SK-N-SH treated with all-trans-retinoic acid at 6 μM for 48 hours (cell line): ENCODE measurements around the gene ADPRH.

Experiments used
- ATAC-seq: fragments of 200-7000 bp; cut with Tn5 transposase; 3 replicates; pipeline ENCODE4 v1.9.1; 2020; ENCODE audit warnings: mild to moderate bottlenecking, moderate library complexity
- ARNTL ChIP-seq: fragments of 450-650 bp; formaldehyde crosslinking; IDR thresholded peaks from 2 replicates; pipeline ENCODE4 v1.5.0; 2020; ENCODE audit warnings: low read depth, mild to moderate bottlenecking, moderate library complexity, borderline replicate concordance
- BACH2 ChIP-seq: fragments of 250-450 bp; sonication (Bioruptor Pico); IDR thresholded peaks from 2 replicates; pipeline ENCODE4 v1.9.0; 2021; ENCODE audit warnings: mild to moderate bottlenecking, borderline replicate concordance
- CREB5 ChIP-seq: fragments of 250-450 bp; sonication (Bioruptor Pico); IDR thresholded peaks from 2 replicates; pipeline ENCODE4 v1.5.1; 2020; ENCODE audit warnings: low read depth, mild to moderate bottlenecking, moderate library complexity
- CSRNP3 ChIP-seq: fragments of 250-450 bp; sonication (Bioruptor Pico); IDR thresholded peaks from 2 replicates; pipeline ENCODE4 v1.5.1; 2021; ENCODE audit warnings: mild to moderate bottlenecking, moderate library complexity
- ESRRG ChIP-seq: fragments of 250-450 bp; sonication (Bioruptor Pico); IDR thresholded peaks from 2 replicates; pipeline ENCODE4 v1.6.1; 2021; ENCODE audit warnings: mild to moderate bottlenecking
- GLIS3 ChIP-seq: fragments of 250-450 bp; sonication (Bioruptor Pico); IDR thresholded peaks from 2 replicates; pipeline ENCODE4 v1.5.0; 2020; ENCODE audit warnings: mild to moderate bottlenecking, moderate library complexity
- ISL1 ChIP-seq: fragments of 250-450 bp; sonication (Bioruptor Pico); IDR thresholded peaks from 2 replicates; pipeline ENCODE4 v2.1.2; 2022; ENCODE audit warnings: mild to moderate bottlenecking, moderate library complexity
- OSR1 ChIP-seq: fragments of 250-450 bp; sonication (Bioruptor Pico); IDR thresholded peaks from 2 replicates; pipeline ENCODE4 v1.8.0; 2022; ENCODE audit warnings: moderate library complexity, mild to moderate bottlenecking, inconsistent platforms
- PATZ1 ChIP-seq: fragments of 250-450 bp; sonication (Bioruptor Pico); IDR thresholded peaks from 2 replicates; pipeline ENCODE4 v1.8.0; 2020; ENCODE audit warnings: mild to moderate bottlenecking, moderate library complexity, borderline replicate concordance
- POU6F1 ChIP-seq: fragments of 250-450 bp; sonication (Bioruptor Pico); IDR thresholded peaks from 2 replicates; pipeline ENCODE4 v1.8.0; 2021; ENCODE audit warnings: low read depth, mild to moderate bottlenecking, moderate library complexity, borderline replicate concordance
- PPARA ChIP-seq: fragments of 250-450 bp; sonication (Bioruptor Pico); IDR thresholded peaks from 2 replicates; pipeline ENCODE4 v1.5.0; 2020; ENCODE audit warnings: mild to moderate bottlenecking, borderline replicate concordance
- RARB ChIP-seq: fragments of 250-450 bp; sonication (Bioruptor Pico); IDR thresholded peaks from 2 replicates; pipeline ENCODE4 v1.8.0; 2021; ENCODE audit warnings: mild to moderate bottlenecking, moderate library complexity
- SNAI2 ChIP-seq: fragments of 250-450 bp; sonication (Bioruptor Pico); IDR thresholded peaks from 2 replicates; pipeline ENCODE4 v1.5.0; 2020; ENCODE audit warnings: mild to moderate bottlenecking, moderate library complexity
- TCF4 ChIP-seq: fragments of 250-450 bp; sonication (Bioruptor Pico); IDR thresholded peaks from 2 replicates; pipeline ENCODE4 v1.8.0; 2021; ENCODE audit warnings: mild to moderate bottlenecking, moderate library complexity, borderline replicate concordance
- TOX ChIP-seq: fragments of 250-450 bp; sonication (Bioruptor Pico); IDR thresholded peaks from 2 replicates; pipeline ENCODE4 v1.8.0; 2021; ENCODE audit warnings: mild to moderate bottlenecking, moderate library complexity, borderline replicate concordance
- TSHZ2 ChIP-seq: fragments of 250-450 bp; sonication (Bioruptor Pico); IDR thresholded peaks from 2 replicates; pipeline ENCODE4 v1.5.0; 2020; ENCODE audit warnings: mild to moderate bottlenecking, moderate library complexity
- ZC3H10 ChIP-seq: fragments of 250-450 bp; sonication (Bioruptor Pico); IDR thresholded peaks from 2 replicates; pipeline ENCODE4 v1.5.1; 2021; ENCODE audit warnings: mild to moderate bottlenecking, moderate library complexity
- ZFP3 ChIP-seq: fragments of 250-450 bp; sonication (Bioruptor Pico); IDR thresholded peaks from 2 replicates; pipeline ENCODE4 v1.5.0; 2020; ENCODE audit warnings: mild to moderate bottlenecking, moderate library complexity
- ZFP30 ChIP-seq: fragments of 450-650 bp; formaldehyde crosslinking; IDR thresholded peaks from 2 replicates; pipeline ENCODE4 v1.5.0; 2022; ENCODE audit warnings: mild to moderate bottlenecking, moderate library complexity
- ZNF565 ChIP-seq: fragments of 450-650 bp; formaldehyde crosslinking; conservative IDR thresholded peaks from 2 replicates; pipeline ENCODE4 v1.5.0; 2020; ENCODE audit warnings: low read depth, mild to moderate bottlenecking, moderate library complexity
- ZNF70 ChIP-seq: fragments of 450-650 bp; formaldehyde crosslinking; IDR thresholded peaks from 2 replicates; pipeline ENCODE4 v1.5.0; 2020; ENCODE audit warnings: mild to moderate bottlenecking, moderate library complexity
- ZNF8 ChIP-seq: fragments of 450-650 bp; formaldehyde crosslinking; IDR thresholded peaks from 2 replicates; pipeline ENCODE4 v1.5.0; 2020; ENCODE audit warnings: mild to moderate bottlenecking, moderate library complexity

Gene ADPRH

GRCh38 chr3:119609301-119609700, 30.0 kb downstream of the ADPRH start:
- ATAC-seq: no peak
- no peak for TF ChIP-seq PATZ1 (CRISPR knock-in tag)
- no peak for TF ChIP-seq ISL1
- TF ChIP-seq RARB (CRISPR knock-in tag): no peak
- no peak for TF ChIP-seq ZC3H10 (CRISPR knock-in tag)
- TF ChIP-seq CSRNP3 (CRISPR knock-in tag): no peak
- no peak for TF ChIP-seq ESRRG (CRISPR knock-in tag)
- TF ChIP-seq GLIS3 (CRISPR knock-in tag): no peak
- TF ChIP-seq ZNF8: no peak
- no peak for TF ChIP-seq TSHZ2 (CRISPR knock-in tag)
- no peak for TF ChIP-seq ZNF565 (CRISPR knock-in tag)
- no peak for TF ChIP-seq ZFP3 (CRISPR knock-in tag)
- no peak for TF ChIP-seq BACH2 (CRISPR knock-in tag)
- TF ChIP-seq OSR1 (CRISPR knock-in tag): no peak
- no peak for TF ChIP-seq SNAI2 (CRISPR knock-in tag)
- TF ChIP-seq CREB5 (CRISPR knock-in tag): no peak
- no peak for TF ChIP-seq ZNF70 (CRISPR knock-in tag)
- TF ChIP-seq TCF4 (CRISPR knock-in tag): no peak

GRCh38 chr3:119611664-119612063, 32.4 kb downstream of the ADPRH start:
- no peak for TF ChIP-seq ZFP30
- TF ChIP-seq ARNTL (CRISPR knock-in tag): no peak
- TF ChIP-seq ZNF70 (CRISPR knock-in tag): no peak
- no peak for TF ChIP-seq CSRNP3 (CRISPR knock-in tag)
- no peak for TF ChIP-seq ZNF565 (CRISPR knock-in tag)
- no peak for TF ChIP-seq TOX
- no peak for ATAC-seq

GRCh38 chr3:119613201-119613600, 33.9 kb downstream of the ADPRH start:
- no peak for ATAC-seq
- TF ChIP-seq ZFP30: no peak
- TF ChIP-seq ZNF565 (CRISPR knock-in tag): no peak
- no peak for TF ChIP-seq TSHZ2 (CRISPR knock-in tag)
- TF ChIP-seq TCF4 (CRISPR knock-in tag): no peak
- TF ChIP-seq CSRNP3 (CRISPR knock-in tag): no peak
- no peak for TF ChIP-seq TOX
- TF ChIP-seq ZNF8: no peak
- no peak for TF ChIP-seq GLIS3 (CRISPR knock-in tag)
- TF ChIP-seq OSR1 (CRISPR knock-in tag): no peak
- TF ChIP-seq POU6F1 (CRISPR knock-in tag): no peak
- no peak for TF ChIP-seq ZFP3 (CRISPR knock-in tag)
- TF ChIP-seq BACH2 (CRISPR knock-in tag): no peak
- no peak for TF ChIP-seq PPARA
- no peak for TF ChIP-seq ZNF70 (CRISPR knock-in tag)
- no peak for TF ChIP-seq RARB (CRISPR knock-in tag)
- no peak for TF ChIP-seq ZC3H10 (CRISPR knock-in tag)
- no peak for TF ChIP-seq ISL1
